GM12873 (cell line): ENCODE measurements around the gene UBE2Q2.
A peak's percentile ranks its signal among the peaks of the same experiment; 100 is the strongest.

Source experiments
- CTCF ChIP-seq: IDR thresholded peaks from 2 replicates; pipeline ENCODE4 v1.5.1; 2012; ENCODE audit warnings: low read depth, mild to moderate bottlenecking, moderate library complexity, low read length, control low read depth; ENCODE audit not compliant: insufficient read depth; ENCODE audit errors: missing control alignments

UBE2Q2 gene

GRCh38 chr15:75920079-75920478 lies 76.8 kb downstream of the UBE2Q2 start:
- TF ChIP-seq CTCF, result no peak

- peak; percentile 39 for TF ChIP-seq CTCF
Measured at GRCh38 chr15:75921732-75922703, 78.8 kb downstream of the UBE2Q2 start.

- TF ChIP-seq CTCF, result no peak
Measured at GRCh38 chr15:75923756-75924155, 80.5 kb downstream of the UBE2Q2 start.

GRCh38 chr15:75924576-75924975 lies 81.3 kb downstream of the UBE2Q2 start:
- no peak for TF ChIP-seq CTCF

- no peak for TF ChIP-seq CTCF
Measured at GRCh38 chr15:75925440-75925839, 82.2 kb downstream of the UBE2Q2 start.

GRCh38 chr15:75926931-75927330 lies 83.7 kb downstream of the UBE2Q2 start:
- no peak for TF ChIP-seq CTCF

GRCh38 chr15:75927601-75928000 lies 84.4 kb downstream of the UBE2Q2 start:
- no peak for TF ChIP-seq CTCF
